SU-DHL-6 (cell line): ENCODE data around the gene BOD1L2.

Experiments
- H2AFZ ChIP-seq: fragments of 200-600 bp; sonication (generic); 2 replicates; pipeline ENCODE4 v1.6.1; 2014; ENCODE audit warnings: low read depth, mild to moderate bottlenecking, moderate library complexity, mixed read lengths, antibody characterized with exemption, low read length; ENCODE audit not compliant: severe bottlenecking
- H3F3A ChIP-seq: fragments of 200-600 bp; shearing (Covaris generic); 2 replicates; pipeline ENCODE4 v1.6.0; 2016; ENCODE audit warnings: antibody characterized with exemption, mild to moderate bottlenecking; ENCODE audit not compliant: insufficient read depth
- H3K27ac ChIP-seq: fragments of 200-600 bp; sonication (generic); 2 replicates; pipeline ENCODE4 v1.5.1; 2016; ENCODE audit warnings: low read depth, mild to moderate bottlenecking, low read length, moderate library complexity, mixed read lengths
- H3K27me3 ChIP-seq: fragments of 200-600 bp; sonication (generic), shearing (Covaris generic); 2 replicates; pipeline ENCODE4 v1.6.0; 2014; ENCODE audit warnings: mild to moderate bottlenecking, low read length
- H3K36me3 ChIP-seq: fragments of 200-600 bp; sonication (generic); 2 replicates; pipeline ENCODE4 v1.6.1; 2014; ENCODE audit warnings: mild to moderate bottlenecking, low read length, mixed read lengths
- H3K4me2 ChIP-seq: fragments of 300-600, 200-600 bp; shearing (Covaris generic), sonication (generic); 2 replicates; pipeline ENCODE4 v1.6.0; 2014; ENCODE audit warnings: low read length, low read depth, mild to moderate bottlenecking; ENCODE audit not compliant: poor library complexity, severe bottlenecking
- H3K4me3 ChIP-seq: fragments of 200-600 bp; sonication (generic); 2 replicates; pipeline ENCODE4 v1.5.1; 2014; ENCODE audit warnings: antibody characterized with exemption, low read length, mild to moderate bottlenecking, mixed read lengths; ENCODE audit not compliant: insufficient read depth, poor library complexity, severe bottlenecking
- H3K79me2 ChIP-seq: fragments of 200-600 bp; sonication (generic); 2 replicates; pipeline ENCODE4 v1.6.1; 2014; ENCODE audit warnings: mild to moderate bottlenecking, low read length, moderate library complexity; ENCODE audit not compliant: insufficient read depth
- H3K9ac ChIP-seq: fragments of 200-600 bp; sonication (generic); 2 replicates; pipeline ENCODE4 v1.7.0; 2014; ENCODE audit warnings: mild to moderate bottlenecking, low read length
- H3K9me2 ChIP-seq: fragments of 200-600 bp; sonication (generic); replicated peaks from 2 replicates; pipeline ENCODE4 v1.6.1; 2014; ENCODE audit warnings: low read length; ENCODE audit not compliant: insufficient read depth
- H3K9me3 ChIP-seq: fragments of 200-600 bp; sonication (generic); 2 replicates; pipeline ENCODE4 v1.6.1; 2014; ENCODE audit warnings: low read length, mixed read lengths; ENCODE audit not compliant: insufficient read depth
- H4K20me1 ChIP-seq: fragments of 200-600 bp; sonication (generic); 2 replicates; pipeline ENCODE4 v1.6.1; 2014; ENCODE audit warnings: low read depth, mild to moderate bottlenecking, antibody characterized with exemption, low read length, moderate library complexity, mixed read lengths
- CTCF ChIP-seq: fragments of 200-600 bp; sonication (generic); IDR thresholded peaks from one replicate; pipeline ENCODE4 v1.5.1; 2017; ENCODE audit warnings: antibody characterized with exemption, mild to moderate bottlenecking, low read length, moderate library complexity; ENCODE audit not compliant: insufficient read depth, poor library complexity, severe bottlenecking
- EZH2phosphoT487 ChIP-seq: fragments of 200-600 bp; sonication (generic), shearing (Covaris generic); conservative IDR thresholded peaks from 2 replicates; pipeline ENCODE4 v1.6.1; 2018; ENCODE audit warnings: mild to moderate bottlenecking, antibody characterized with exemption, low read length, moderate library complexity, mixed read lengths

Gene BOD1L2

GRCh38 chr18:57135699-57136098 lies 11.2 kb upstream of the BOD1L2 start:
- Histone ChIP-seq H3F3A (no peaks in the 10 kb centered on the region), H3K9me2 (no peaks in the 10 kb centered on the region), H3K4me3 (no peak overlapping the region), H3K36me3 (no peaks in the 10 kb centered on the region), H4K20me1 (no peaks in the 10 kb centered on the region), H3K79me2 (no peaks in the 10 kb centered on the region), H3K27ac (no peak overlapping the region), H2AFZ (no peak overlapping the region), H3K9ac (no peak overlapping the region), H3K27me3 (no peaks in the 10 kb centered on the region), H3K4me2 (no peak overlapping the region), H3K9me3 (no peaks in the 10 kb centered on the region)
- TF ChIP-seq EZH2phosphoT487 = no peak
- no peak for TF ChIP-seq CTCF

- Histone ChIP-seq H4K20me1 (no peaks in the 10 kb centered on the region), H3K36me3 (no peaks in the 10 kb centered on the region)
- TF ChIP-seq CTCF (no peak), EZH2phosphoT487 (no peak)
Measured at GRCh38 chr18:57137847-57138246, 9.0 kb upstream of the BOD1L2 start.

GRCh38 chr18:57141208-57142129 lies 5.4 kb upstream of the BOD1L2 start:
- no peak for TF ChIP-seq CTCF
- no peak for TF ChIP-seq EZH2phosphoT487
- no peaks in the 10 kb centered on the region for H3K27me3 ChIP-seq
- no peak overlapping the region for H2AFZ ChIP-seq
- H3K9ac ChIP-seq = no peak overlapping the region
- no peak overlapping the region for H3K4me3 ChIP-seq
- H4K20me1 ChIP-seq = no peaks in the 10 kb centered on the region
- H3K9me2 ChIP-seq = no peaks in the 10 kb centered on the region
- no peaks in the 10 kb centered on the region for H3K9me3 ChIP-seq
- H3F3A ChIP-seq = no peaks in the 10 kb centered on the region
- H3K4me2 ChIP-seq = no peak overlapping the region
- no peaks in the 10 kb centered on the region for H3K36me3 ChIP-seq
- no peak overlapping the region for H3K27ac ChIP-seq
- H3K79me2 ChIP-seq = no peaks in the 10 kb centered on the region

More at GRCh38 chr18:57137847-57138246, 9.0 kb upstream of the BOD1L2 start:
- H3F3A ChIP-seq = no peaks in the 10 kb centered on the region
- no peak overlapping the region for H3K4me3 ChIP-seq
- H3K4me2 ChIP-seq = no peak overlapping the region
- H3K27ac ChIP-seq = no peak overlapping the region
- H3K27me3 ChIP-seq = no peaks in the 10 kb centered on the region
- H3K9me3 ChIP-seq = no peaks in the 10 kb centered on the region
- H2AFZ ChIP-seq = no peak overlapping the region
- no peaks in the 10 kb centered on the region for H3K9me2 ChIP-seq
- H3K79me2 ChIP-seq = no peaks in the 10 kb centered on the region
- no peak overlapping the region for H3K9ac ChIP-seq
